ENCODE measurements around the gene DLGAP4.

Gene DLGAP4

GRCh38 chr20:36268440-36269342 lies 37.4 kb upstream of the DLGAP4 start:
- no peak overlapping the region for H3K4me3 ChIP-seq (ENCODE audit: low read length)
- no peaks in the 10 kb centered on the region for H3K27me3 ChIP-seq (ENCODE audit: insufficient read depth, low read length)
- no peaks in the 10 kb centered on the region for H3K36me3 ChIP-seq (ENCODE audit: insufficient read depth, low read depth, low read length)
- H3K9me3 ChIP-seq (ENCODE audit: insufficient read depth, low read depth, low read length): no peaks in the 10 kb centered on the region
- H3K4me1 ChIP-seq (ENCODE audit: insufficient read depth, low read length): peaks cover 1% of the 10 kb centered on the region; the same call in 1 of the 2 replicates
- no peak overlapping the region for H3K27ac ChIP-seq (ENCODE audit: low read length)
- H3K9ac ChIP-seq (ENCODE audit: low read depth, low read length): no peak overlapping the region

GRCh38 chr20:36269507-36269906 lies 36.6 kb upstream of the DLGAP4 start:
- no peaks in the 10 kb centered on the region for H3K27me3 ChIP-seq (ENCODE audit: insufficient read depth, low read length)
- no peak overlapping the region for H3K9ac ChIP-seq (ENCODE audit: low read depth, low read length)
- H3K9me3 ChIP-seq (ENCODE audit: insufficient read depth, low read depth, low read length): no peaks in the 10 kb centered on the region
- peaks cover 8% of the 10 kb centered on the region; the same call in 1 of the 2 replicates for H3K4me1 ChIP-seq (ENCODE audit: insufficient read depth, low read length)
- no peaks in the 10 kb centered on the region for H3K36me3 ChIP-seq (ENCODE audit: insufficient read depth, low read depth, low read length)
- no peak overlapping the region for H3K4me3 ChIP-seq (ENCODE audit: low read length)
- no peak overlapping the region for H3K27ac ChIP-seq (ENCODE audit: low read length)

DNA sequence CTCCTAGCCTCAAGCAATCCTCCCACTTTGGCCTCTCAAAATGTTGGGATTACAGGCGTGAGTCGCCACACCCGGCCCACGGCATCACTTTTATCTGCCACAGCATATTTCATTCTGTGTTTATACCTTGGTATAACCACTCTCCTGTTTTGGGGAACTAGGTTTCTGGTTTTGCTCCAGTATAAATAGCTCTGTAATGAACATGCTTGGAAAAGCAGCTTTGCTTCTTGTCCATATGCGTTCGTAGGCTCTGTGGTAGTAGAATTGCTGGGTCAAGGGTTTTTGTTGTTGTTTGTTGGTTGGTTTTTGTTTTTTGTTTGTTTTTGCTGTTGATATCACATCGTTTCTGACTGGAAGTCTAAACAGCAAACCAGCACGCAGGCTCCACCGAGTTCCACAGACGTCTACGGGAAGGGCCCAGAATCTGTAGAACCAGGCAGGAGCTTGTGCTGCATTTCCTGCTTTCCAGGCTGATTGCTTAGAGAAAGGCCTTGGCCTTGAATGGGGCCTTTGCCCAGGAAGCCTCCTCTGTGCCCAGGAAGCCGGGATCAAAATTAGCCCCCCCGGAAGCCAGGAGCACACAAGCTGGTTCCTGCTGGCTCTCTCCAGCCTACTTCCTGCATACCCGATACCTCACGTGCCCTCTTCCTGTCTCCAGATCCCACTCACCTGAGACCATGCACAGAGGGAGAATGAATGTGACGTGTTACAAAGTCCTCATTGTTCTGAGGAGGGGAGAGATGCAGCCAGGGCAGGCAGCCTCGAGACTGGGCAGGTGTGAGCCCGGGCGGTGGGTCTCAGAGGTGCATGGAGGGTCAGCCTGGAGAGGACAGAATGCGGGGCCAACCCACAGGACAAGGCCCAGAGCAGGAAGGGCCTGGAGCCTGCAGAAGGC lies 35.1 kb upstream of the DLGAP4 start:
- H3K27ac ChIP-seq (ENCODE audit: low read length): no peak overlapping the region
- no peaks in the 10 kb centered on the region for H3K27me3 ChIP-seq (ENCODE audit: insufficient read depth, low read length)
- 0 out of 2 replicates have a peak overlapping the region, but pooled peaks have one; percentile 16 for H3K9ac ChIP-seq (ENCODE audit: low read depth, low read length)
- H3K9me3 ChIP-seq (ENCODE audit: insufficient read depth, low read depth, low read length): no peaks in the 10 kb centered on the region
- no peaks in the 10 kb centered on the region for H3K36me3 ChIP-seq (ENCODE audit: insufficient read depth, low read depth, low read length)
- H3K4me1 ChIP-seq (ENCODE audit: insufficient read depth, low read length): peaks cover 8% of the 10 kb centered on the region; the same call in 1 of the 2 replicates
- H3K4me3 ChIP-seq (ENCODE audit: low read length): no peak overlapping the region

DNA sequence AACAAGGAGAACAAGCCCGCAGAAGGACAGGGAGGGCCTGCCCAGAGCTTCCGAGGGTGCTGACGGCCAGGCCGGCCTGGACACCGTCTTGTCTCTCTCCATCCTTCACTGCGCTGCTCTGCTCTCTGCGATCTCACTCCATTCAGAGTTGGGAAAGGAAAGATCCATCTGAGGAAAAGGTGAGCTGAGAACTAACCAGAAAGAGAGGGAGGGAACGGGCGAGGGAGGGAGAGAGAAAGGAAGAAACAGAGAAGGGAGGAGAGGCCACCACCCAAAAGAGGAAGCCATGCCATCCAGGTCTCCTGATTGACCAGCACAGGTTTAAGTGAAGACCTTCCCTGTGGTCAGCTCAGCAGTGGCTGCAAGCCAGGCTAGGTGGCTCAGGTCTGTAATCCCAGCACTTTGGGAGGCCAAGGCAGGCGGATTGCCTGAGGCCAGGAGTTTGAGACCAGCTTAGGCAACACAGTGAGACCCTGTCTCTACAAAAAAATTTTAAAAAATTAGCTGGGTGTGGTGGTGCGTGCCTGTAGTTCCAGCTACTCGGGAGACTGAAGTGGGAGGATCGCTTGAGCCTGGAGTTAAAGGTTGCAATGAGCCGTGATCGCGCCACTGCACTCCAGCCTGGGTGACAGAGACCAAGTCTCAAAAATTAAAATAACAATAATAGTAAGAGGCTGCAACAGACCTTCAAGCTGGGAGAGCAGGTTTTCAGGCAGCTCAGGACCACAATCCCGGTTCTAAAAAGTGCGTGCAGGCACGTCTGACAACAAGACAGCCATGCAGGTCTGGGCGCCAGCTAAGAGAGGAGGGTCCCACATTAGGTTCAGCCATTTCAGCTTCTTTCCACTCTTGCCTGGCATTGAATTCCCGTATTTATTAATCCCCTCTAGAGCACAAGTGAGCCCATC lies 34.2 kb upstream of the DLGAP4 start:
- Histone ChIP-seq H3K4me3 (ENCODE audit: low read length) (no peak overlapping the region), H3K27me3 (ENCODE audit: insufficient read depth, low read length) (no peaks in the 10 kb centered on the region), H3K9ac (ENCODE audit: low read depth, low read length) (no peak overlapping the region)

DNA sequence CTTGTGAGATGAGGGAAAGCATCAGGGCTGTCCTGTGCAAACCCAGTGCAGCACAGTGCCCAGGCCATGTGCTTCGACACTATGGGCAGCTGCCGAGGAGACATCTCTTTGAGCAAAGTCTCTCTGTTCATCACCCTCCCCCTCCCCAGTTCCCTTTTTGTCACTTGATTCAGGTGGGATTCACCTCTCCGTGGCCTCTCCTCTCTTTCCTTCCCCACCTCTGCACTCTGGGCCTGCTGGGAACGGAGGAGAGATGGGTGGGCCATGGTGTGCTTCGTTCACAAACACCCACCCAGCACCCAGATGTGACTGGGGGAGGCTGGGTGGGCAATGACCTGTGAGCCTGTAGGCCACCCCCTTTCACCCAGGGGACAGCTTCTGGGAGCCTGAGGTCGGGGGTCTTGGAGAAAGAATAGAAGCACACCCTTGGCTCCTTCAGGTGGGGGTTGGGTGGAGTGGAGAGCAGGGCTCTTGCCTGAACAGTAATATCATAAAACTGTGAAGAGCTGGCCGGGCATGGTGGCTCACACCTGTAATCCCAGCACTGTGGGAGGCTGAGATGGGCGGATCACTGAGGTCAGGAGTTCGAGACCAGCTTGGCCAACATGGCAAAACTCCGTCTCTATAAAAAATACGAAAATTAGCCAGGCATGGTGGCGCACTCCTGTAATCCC lies 33.5 kb upstream of the DLGAP4 start:
- Histone ChIP-seq H3K9me3 (ENCODE audit: insufficient read depth, low read depth, low read length) (no peaks in the 10 kb centered on the region), H3K4me1 (ENCODE audit: insufficient read depth, low read length) (peaks cover 8% of the 10 kb centered on the region; the same call in 1 of the 2 replicates), H3K27me3 (ENCODE audit: insufficient read depth, low read length) (no peaks in the 10 kb centered on the region), H3K4me3 (ENCODE audit: low read length) (no peak overlapping the region), H3K27ac (ENCODE audit: low read length) (no peak overlapping the region), H3K9ac (ENCODE audit: low read depth, low read length) (no peak overlapping the region), H3K36me3 (ENCODE audit: insufficient read depth, low read depth, low read length) (no peaks in the 10 kb centered on the region)

More for the DNA sequence above, 34.2 kb upstream of the DLGAP4 start:
- H3K27ac ChIP-seq (ENCODE audit: low read length): no peak overlapping the region
- H3K9me3 ChIP-seq (ENCODE audit: insufficient read depth, low read depth, low read length): no peaks in the 10 kb centered on the region
- H3K4me1 ChIP-seq (ENCODE audit: insufficient read depth, low read length): peaks cover 8% of the 10 kb centered on the region; the same call in 1 of the 2 replicates
- H3K36me3 ChIP-seq (ENCODE audit: insufficient read depth, low read depth, low read length): no peaks in the 10 kb centered on the region

DNA sequence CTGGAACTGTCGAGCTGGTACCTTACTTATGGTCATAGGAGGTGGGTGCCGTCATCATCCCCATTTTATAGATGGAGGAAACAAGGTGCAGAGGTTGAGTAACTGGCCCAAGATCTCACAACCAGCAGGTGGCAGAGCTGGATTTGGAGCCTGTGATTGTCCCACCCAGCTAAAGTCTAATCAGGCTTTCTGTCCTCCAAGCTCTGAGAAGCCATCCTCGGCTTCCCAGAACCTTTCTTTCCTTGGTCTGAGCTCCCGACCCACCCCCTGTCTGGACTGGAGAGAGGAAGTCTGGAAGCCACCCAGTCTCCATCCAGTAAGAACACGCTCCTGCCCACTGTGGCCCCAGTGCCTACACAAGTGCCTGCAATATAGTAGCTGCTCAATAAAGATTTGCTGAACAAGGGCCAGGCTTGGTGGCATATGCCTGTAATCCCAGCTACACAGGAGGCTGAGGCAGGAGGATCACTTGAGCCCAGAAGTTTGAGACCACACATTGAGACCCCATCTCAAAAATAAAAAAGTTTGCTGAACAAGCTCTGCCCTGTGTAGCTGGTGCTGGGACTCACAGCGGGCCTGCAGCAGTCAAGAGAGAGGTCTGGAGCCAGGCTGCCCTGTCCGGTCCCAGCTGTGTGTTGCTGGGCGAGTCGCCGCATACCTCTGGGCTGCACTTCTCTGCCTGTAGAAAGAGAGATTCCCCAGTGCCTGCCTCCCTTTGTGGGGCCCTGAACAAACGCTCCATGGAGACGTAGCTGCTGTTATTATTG lies 32.5 kb upstream of the DLGAP4 start:
- Histone ChIP-seq H3K27me3 (ENCODE audit: insufficient read depth, low read length) (no peaks in the 10 kb centered on the region), H3K4me1 (ENCODE audit: insufficient read depth, low read length) (peaks cover 8% of the 10 kb centered on the region; the same call in 1 of the 2 replicates), H3K4me3 (ENCODE audit: low read length) (no peak overlapping the region), H3K9ac (ENCODE audit: low read depth, low read length) (no peak overlapping the region), H3K9me3 (ENCODE audit: insufficient read depth, low read depth, low read length) (no peaks in the 10 kb centered on the region), H3K36me3 (ENCODE audit: insufficient read depth, low read depth, low read length) (no peaks in the 10 kb centered on the region), H3K27ac (ENCODE audit: low read length) (no peak overlapping the region)

DNA sequence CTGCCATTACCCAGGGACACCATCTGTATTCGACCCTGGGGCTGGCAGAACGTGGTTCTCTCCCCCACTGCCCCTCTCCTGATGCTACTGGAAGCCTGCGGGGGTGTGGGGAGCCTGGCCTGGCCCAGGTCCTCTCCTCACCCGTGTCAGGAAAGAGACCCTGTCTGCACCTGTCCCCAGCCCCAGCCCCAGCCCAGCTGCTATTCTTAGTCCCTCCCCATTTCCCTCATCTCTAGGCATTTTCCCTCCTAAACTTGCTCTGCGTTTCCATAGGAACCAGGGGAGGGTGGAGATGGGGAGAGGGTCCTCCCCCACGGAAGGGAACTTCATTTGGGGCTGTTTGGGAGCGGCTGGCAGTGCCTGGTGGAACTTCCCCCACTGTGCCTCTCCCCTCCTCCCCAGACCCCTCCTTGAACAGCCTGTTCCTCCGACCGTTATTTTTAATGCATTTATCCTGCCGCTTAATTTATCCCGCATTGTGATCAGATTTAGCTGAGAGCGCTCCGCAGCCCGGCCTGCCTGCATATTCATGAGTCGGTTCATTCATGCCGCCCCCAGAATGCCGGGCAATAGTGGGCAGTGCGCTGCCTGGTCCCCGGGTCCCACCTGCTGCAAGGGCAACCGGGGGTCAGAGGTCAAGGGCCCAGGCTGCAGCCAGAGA lies 31.8 kb upstream of the DLGAP4 start:
- peaks cover 8% of the 10 kb centered on the region; the same call in 1 of the 2 replicates for H3K4me1 ChIP-seq (ENCODE audit: insufficient read depth, low read length)
- no peak overlapping the region for H3K9ac ChIP-seq (ENCODE audit: low read depth, low read length)
- no peak overlapping the region for H3K27ac ChIP-seq (ENCODE audit: low read length)
- no peaks in the 10 kb centered on the region for H3K27me3 ChIP-seq (ENCODE audit: insufficient read depth, low read length)
- H3K9me3 ChIP-seq (ENCODE audit: insufficient read depth, low read depth, low read length): no peaks in the 10 kb centered on the region
- no peak overlapping the region; the same call in 1 of the 2 replicates for H3K4me3 ChIP-seq (ENCODE audit: low read length)
- H3K36me3 ChIP-seq (ENCODE audit: insufficient read depth, low read depth, low read length): no peaks in the 10 kb centered on the region

GRCh38 chr20:36275011-36275410 lies 31.1 kb upstream of the DLGAP4 start:
- no peak overlapping the region for H3K4me3 ChIP-seq (ENCODE audit: low read length)
- no peaks in the 10 kb centered on the region for H3K27me3 ChIP-seq (ENCODE audit: insufficient read depth, low read length)
- H3K9ac ChIP-seq (ENCODE audit: low read depth, low read length): no peak overlapping the region
- H3K4me1 ChIP-seq (ENCODE audit: insufficient read depth, low read length): peaks cover 8% of the 10 kb centered on the region; the same call in 1 of the 2 replicates
- H3K9me3 ChIP-seq (ENCODE audit: insufficient read depth, low read depth, low read length): no peaks in the 10 kb centered on the region
- H3K27ac ChIP-seq (ENCODE audit: low read length): no peak overlapping the region
- no peaks in the 10 kb centered on the region for H3K36me3 ChIP-seq (ENCODE audit: insufficient read depth, low read depth, low read length)

DNA sequence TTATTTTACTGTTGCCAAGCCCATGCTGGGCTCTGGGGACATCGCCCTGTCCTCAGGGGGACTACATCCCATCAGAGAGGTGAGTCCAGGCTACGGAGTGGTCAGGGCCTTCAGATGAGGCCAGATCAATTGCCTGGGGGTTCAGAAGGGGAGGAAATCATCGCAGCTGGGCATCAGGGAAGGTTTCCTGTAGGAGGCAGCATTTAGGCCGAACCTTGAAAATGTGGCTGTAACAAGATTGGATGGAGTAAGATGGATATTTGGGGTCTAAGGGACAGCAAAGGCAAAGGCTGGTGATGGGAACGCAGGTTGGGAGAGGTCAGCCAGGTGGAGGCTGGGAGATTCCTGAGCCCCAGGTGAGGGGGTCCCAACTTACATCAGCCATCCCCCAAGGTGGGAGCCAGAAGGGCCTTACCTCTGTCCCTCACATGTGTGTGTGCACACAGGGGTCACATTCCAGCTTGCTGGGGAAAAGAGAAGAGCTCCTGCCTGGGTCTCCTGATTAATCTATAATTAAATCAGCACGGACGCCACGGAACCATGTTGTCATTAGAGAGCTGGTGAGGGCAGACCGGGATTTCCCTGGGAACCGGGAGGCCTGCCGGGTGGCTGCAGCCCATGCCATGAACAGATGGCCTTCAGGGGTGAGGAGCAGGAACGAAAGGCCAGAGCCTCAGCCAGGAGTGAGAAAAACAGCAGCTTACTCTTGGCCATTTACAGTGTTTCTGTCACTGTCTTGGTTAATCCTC lies 30.5 kb upstream of the DLGAP4 start:
- Histone ChIP-seq H3K4me1 (ENCODE audit: insufficient read depth, low read length) (peaks cover 8% of the 10 kb centered on the region; the same call in 1 of the 2 replicates), H3K27me3 (ENCODE audit: insufficient read depth, low read length) (no peaks in the 10 kb centered on the region), H3K9ac (ENCODE audit: low read depth, low read length) (no peak overlapping the region), H3K4me3 (ENCODE audit: low read length) (no peak overlapping the region), H3K27ac (ENCODE audit: low read length) (no peak overlapping the region), H3K9me3 (ENCODE audit: insufficient read depth, low read depth, low read length) (no peaks in the 10 kb centered on the region), H3K36me3 (ENCODE audit: insufficient read depth, low read depth, low read length) (no peaks in the 10 kb centered on the region)
